HG03378 (cell line): ENCODE measurements around the gene MORN5.

Source experiments
- ATAC-seq: cut with Tn5 transposase; IDR thresholded peaks from one replicate; pipeline ENCODE4 v1.9.1; 2021; ENCODE audit warnings: mild to moderate bottlenecking, moderate library complexity; ENCODE audit not compliant: unreplicated experiment

The MORN5 gene

GRCh38 chr9:122124528-122124927, 35.2 kb upstream of the MORN5 start:
- ATAC-seq = no peak

- ATAC-seq = peak; percentile 64
Measured at GRCh38 chr9:122125158-122125508, 34.6 kb upstream of the MORN5 start.

- no peak for ATAC-seq
Measured at GRCh38 chr9:122125509-122126330, 34.0 kb upstream of the MORN5 start.

GRCh38 chr9:122126331-122127261, 33.1 kb upstream of the MORN5 start:
- ATAC-seq = no peak

GRCh38 chr9:122127396-122127798, 32.3 kb upstream of the MORN5 start:
- ATAC-seq = no peak

- ATAC-seq = no peak
Measured at GRCh38 chr9:122128007-122128968, 31.4 kb upstream of the MORN5 start.

GRCh38 chr9:122128969-122129343, 30.8 kb upstream of the MORN5 start:
- no peak for ATAC-seq

GRCh38 chr9:122129969-122130368, 29.7 kb upstream of the MORN5 start:
- no peak for ATAC-seq

GRCh38 chr9:122130837-122131236, 28.9 kb upstream of the MORN5 start:
- ATAC-seq = no peak

- ATAC-seq = no peak
Measured at GRCh38 chr9:122131401-122132001, 28.2 kb upstream of the MORN5 start.

GRCh38 chr9:122132539-122132938, 27.2 kb upstream of the MORN5 start:
- no peak for ATAC-seq

GRCh38 chr9:122133263-122133983, 26.3 kb upstream of the MORN5 start:
- ATAC-seq = no peak

- no peak for ATAC-seq
Measured at GRCh38 chr9:122133984-122134535, 25.6 kb upstream of the MORN5 start.

- no peak for ATAC-seq
Measured at GRCh38 chr9:122134822-122135528, 24.7 kb upstream of the MORN5 start.

GRCh38 chr9:122135529-122135859, 24.2 kb upstream of the MORN5 start:
- ATAC-seq = no peak

- no peak for ATAC-seq
Measured at GRCh38 chr9:122138560-122139268, 21.0 kb upstream of the MORN5 start.

GRCh38 chr9:122140368-122141193, 19.1 kb upstream of the MORN5 start:
- no peak for ATAC-seq
